ENCODE measurements around the gene TTC7B. TPM values are rescaled to one million over a fixed set of nuclear protein-coding genes. Genes with fewer than 3 reads are reported as not detected.

TTC7B gene
- total RNA-seq, 2 donors from 2014 or later: 5.2 to 10.2 TPM

GRCh38 chr14:90585106-90585505 is 231.1 kb downstream of the TTC7B start:
- H3K9me3 Mint-ChIP-seq: no peaks in the 10 kb centered on the region
- H3K27me3 Mint-ChIP-seq: no peaks in the 10 kb centered on the region
- ATAC-seq (replicated peaks): no peak
- H3K27ac Mint-ChIP-seq: no peak overlapping the region
- peaks cover 4% of the 10 kb centered on the region for H3K4me1 Mint-ChIP-seq
- H3K4me3 Mint-ChIP-seq: no peak overlapping the region
- no peaks in the 10 kb centered on the region for H3K36me3 Mint-ChIP-seq (ENCODE audit: low read depth)

- Mint-ChIP-seq H3K4me1 (peaks cover 4% of the 10 kb centered on the region), H3K4me3 (no peak overlapping the region), H3K27ac (no peak overlapping the region), H3K36me3 (ENCODE audit: low read depth) (no peaks in the 10 kb centered on the region), H3K27me3 (no peaks in the 10 kb centered on the region), H3K9me3 (no peaks in the 10 kb centered on the region)
- ATAC-seq (replicated peaks): no peak
Observed at GRCh38 chr14:90583916-90584605, 232.2 kb downstream of the TTC7B start.

GRCh38 chr14:90583427-90583826 is 232.8 kb downstream of the TTC7B start:
- ATAC-seq (replicated peaks): no peak
- H3K4me1 Mint-ChIP-seq: peaks cover 4% of the 10 kb centered on the region
- H3K27me3 Mint-ChIP-seq: no peaks in the 10 kb centered on the region
- no peak overlapping the region for H3K4me3 Mint-ChIP-seq
- no peak overlapping the region for H3K27ac Mint-ChIP-seq
- H3K36me3 Mint-ChIP-seq (ENCODE audit: low read depth): no peaks in the 10 kb centered on the region
- H3K9me3 Mint-ChIP-seq: no peaks in the 10 kb centered on the region

- Mint-ChIP-seq H3K9me3 (no peaks in the 10 kb centered on the region), H3K4me3 (no peak overlapping the region), H3K27ac (no peak overlapping the region), H3K36me3 (ENCODE audit: low read depth) (no peaks in the 10 kb centered on the region), H3K4me1 (peaks cover 4% of the 10 kb centered on the region), H3K27me3 (no peaks in the 10 kb centered on the region)
- ATAC-seq (replicated peaks): no peak
Observed at GRCh38 chr14:90582166-90582565, 234.1 kb downstream of the TTC7B start.

- Mint-ChIP-seq H3K9me3 (no peaks in the 10 kb centered on the region), H3K4me1 (peaks cover 4% of the 10 kb centered on the region), H3K36me3 (ENCODE audit: low read depth) (no peaks in the 10 kb centered on the region), H3K27me3 (no peaks in the 10 kb centered on the region), H3K4me3 (no peak overlapping the region), H3K27ac (no peak overlapping the region)
- no peak for ATAC-seq (replicated peaks)
Observed at GRCh38 chr14:90581745-90582144, 234.5 kb downstream of the TTC7B start.

GRCh38 chr14:90580377-90581335 is 235.6 kb downstream of the TTC7B start:
- Mint-ChIP-seq H3K36me3 (ENCODE audit: low read depth) (no peaks in the 10 kb centered on the region), H3K4me1 (peaks cover 4% of the 10 kb centered on the region), H3K4me3 (no peak overlapping the region), H3K27me3 (no peaks in the 10 kb centered on the region), H3K27ac (no peak overlapping the region), H3K9me3 (no peaks in the 10 kb centered on the region)
- no peak for ATAC-seq (replicated peaks)

GRCh38 chr14:90579816-90580215 is 236.4 kb downstream of the TTC7B start:
- no peak overlapping the region for H3K27ac Mint-ChIP-seq
- H3K4me3 Mint-ChIP-seq: no peak overlapping the region
- no peak for ATAC-seq (replicated peaks)
- no peaks in the 10 kb centered on the region for H3K27me3 Mint-ChIP-seq
- no peaks in the 10 kb centered on the region for H3K36me3 Mint-ChIP-seq (ENCODE audit: low read depth)
- H3K4me1 Mint-ChIP-seq: no peaks in the 10 kb centered on the region
- no peaks in the 10 kb centered on the region for H3K9me3 Mint-ChIP-seq

- Mint-ChIP-seq H3K27ac (no peak overlapping the region), H3K4me1 (no peaks in the 10 kb centered on the region), H3K9me3 (no peaks in the 10 kb centered on the region), H3K36me3 (ENCODE audit: low read depth) (no peaks in the 10 kb centered on the region), H3K4me3 (no peak overlapping the region), H3K27me3 (no peaks in the 10 kb centered on the region)
- ATAC-seq (replicated peaks): no peak
Observed at GRCh38 chr14:90579088-90579487, 237.1 kb downstream of the TTC7B start.

GRCh38 chr14:90578283-90578985 is 237.8 kb downstream of the TTC7B start:
- Mint-ChIP-seq H3K4me3 (no peak overlapping the region), H3K27ac (no peak overlapping the region), H3K36me3 (ENCODE audit: low read depth) (no peaks in the 10 kb centered on the region), H3K9me3 (no peaks in the 10 kb centered on the region), H3K27me3 (no peaks in the 10 kb centered on the region), H3K4me1 (no peaks in the 10 kb centered on the region)
- ATAC-seq (replicated peaks): no peak

GRCh38 chr14:90577661-90578282 is 238.5 kb downstream of the TTC7B start:
- no peaks in the 10 kb centered on the region for H3K27me3 Mint-ChIP-seq
- no peak overlapping the region for H3K27ac Mint-ChIP-seq

GRCh38 chr14:90576981-90577660 is 239.1 kb downstream of the TTC7B start:
- no peak for ATAC-seq (replicated peaks)
- no peaks in the 10 kb centered on the region for H3K27me3 Mint-ChIP-seq
- H3K4me1 Mint-ChIP-seq: no peaks in the 10 kb centered on the region
- H3K4me3 Mint-ChIP-seq: no peak overlapping the region
- H3K36me3 Mint-ChIP-seq (ENCODE audit: low read depth): no peaks in the 10 kb centered on the region
- H3K27ac Mint-ChIP-seq: no peak overlapping the region
- H3K9me3 Mint-ChIP-seq: no peaks in the 10 kb centered on the region

More at GRCh38 chr14:90577661-90578282, 238.5 kb downstream of the TTC7B start:
- Mint-ChIP-seq H3K4me1 (no peaks in the 10 kb centered on the region), H3K9me3 (no peaks in the 10 kb centered on the region), H3K4me3 (no peak overlapping the region), H3K36me3 (ENCODE audit: low read depth) (no peaks in the 10 kb centered on the region)
- no peak for ATAC-seq (replicated peaks)

GRCh38 chr14:90576581-90576980 is 239.6 kb downstream of the TTC7B start:
- Mint-ChIP-seq H3K27ac (no peak overlapping the region), H3K9me3 (no peaks in the 10 kb centered on the region), H3K27me3 (no peaks in the 10 kb centered on the region), H3K4me1 (no peaks in the 10 kb centered on the region), H3K4me3 (no peak overlapping the region), H3K36me3 (ENCODE audit: low read depth) (no peaks in the 10 kb centered on the region)
- no peak for ATAC-seq (replicated peaks)

- Mint-ChIP-seq H3K4me1 (no peaks in the 10 kb centered on the region), H3K36me3 (ENCODE audit: low read depth) (no peaks in the 10 kb centered on the region), H3K4me3 (no peak overlapping the region), H3K27ac (no peak overlapping the region), H3K9me3 (no peaks in the 10 kb centered on the region), H3K27me3 (no peaks in the 10 kb centered on the region)
- no peak for ATAC-seq (replicated peaks)
Observed at GRCh38 chr14:90575781-90576180, 240.4 kb downstream of the TTC7B start.

GRCh38 chr14:90575336-90575735 is 240.9 kb downstream of the TTC7B start:
- no peak overlapping the region for H3K27ac Mint-ChIP-seq
- H3K27me3 Mint-ChIP-seq: no peaks in the 10 kb centered on the region
- H3K4me1 Mint-ChIP-seq: no peaks in the 10 kb centered on the region
- no peak for ATAC-seq (replicated peaks)
- H3K36me3 Mint-ChIP-seq (ENCODE audit: low read depth): no peaks in the 10 kb centered on the region
- no peaks in the 10 kb centered on the region for H3K9me3 Mint-ChIP-seq
- no peak overlapping the region for H3K4me3 Mint-ChIP-seq

All from activated T-helper 17 cell treated with anti-CD3 and anti-CD28 coated beads, Interleukin-2, amount 50 U/mL, for 72 hours (primary cell).